Fibroblast of gingiva (primary cell): ENCODE data around the gene DLGAP5.

ENCODE experiments used
- DNase-seq: peaks from one replicate; pipeline ENCODE4 v3.0.0-alpha.2; 2011; ENCODE audit warnings: low read depth

DLGAP5 gene

DNA sequence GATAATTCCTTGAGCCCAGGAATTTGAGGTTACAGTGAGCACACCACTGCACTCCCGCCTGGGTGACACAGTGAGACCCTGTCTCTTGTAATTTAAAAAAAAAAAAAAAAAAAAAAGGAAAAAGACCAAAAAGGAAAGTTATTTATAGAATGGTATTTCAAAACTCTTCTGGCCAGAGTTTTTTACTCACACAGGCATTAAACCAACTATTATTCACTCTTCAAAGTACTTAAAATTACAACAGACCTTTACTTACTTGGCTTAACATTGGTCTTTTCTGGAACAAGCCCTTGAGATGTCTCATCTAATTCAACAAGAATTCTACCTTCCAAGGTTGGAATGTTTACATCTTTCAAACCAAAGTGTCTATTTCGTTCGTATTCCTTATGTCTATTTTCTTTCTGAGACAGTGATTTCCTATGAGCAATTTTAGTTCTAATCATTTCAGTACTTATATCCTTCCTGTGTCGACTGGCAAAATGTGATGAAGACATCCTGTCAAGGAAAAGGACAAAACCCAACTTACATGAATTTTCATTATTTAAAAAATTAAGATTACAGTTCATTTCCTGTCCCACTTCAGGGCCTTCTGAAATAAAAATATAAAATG, 2.6 kb downstream of the DLGAP5 start:
- peak; percentile 8 for DNase-seq

DNA sequence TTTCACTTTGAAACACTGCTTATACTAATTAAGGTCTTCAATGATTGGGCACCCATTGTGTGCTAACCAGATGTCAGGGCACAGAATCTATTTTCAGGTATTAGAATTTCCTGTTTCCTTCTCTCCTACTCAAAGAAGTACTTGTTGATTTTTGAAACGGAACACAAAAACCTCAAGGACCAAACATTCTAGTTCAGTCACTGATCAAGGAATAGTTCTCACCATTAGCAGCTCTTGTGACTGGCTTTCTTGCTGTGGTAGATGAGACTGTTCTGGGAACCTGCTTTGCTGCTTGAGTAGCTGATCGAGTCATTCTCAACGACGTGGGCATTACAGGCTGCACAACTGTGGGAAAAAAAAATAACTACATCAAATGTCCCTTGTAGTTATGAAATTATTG, 11.0 kb downstream of the DLGAP5 start:
- DNase-seq = peak; percentile 18

DNA sequence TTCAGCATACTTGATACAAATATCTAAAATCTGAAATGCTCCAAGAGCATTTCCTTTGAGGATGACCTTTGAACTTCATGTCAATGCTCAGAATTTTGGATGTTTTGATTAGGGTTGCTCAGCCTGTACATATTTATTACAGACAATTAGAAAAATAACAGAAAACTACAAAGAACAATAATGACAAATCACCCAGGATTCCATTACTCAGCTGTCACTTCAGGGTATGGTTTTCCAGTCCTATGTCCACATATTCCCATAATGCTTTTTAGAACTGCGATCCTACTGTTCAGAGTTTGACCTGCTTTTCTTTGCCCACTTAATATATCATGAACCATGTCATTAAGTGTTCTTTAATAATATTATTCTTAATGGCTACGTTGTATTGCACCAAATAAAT, 11.4 kb downstream of the DLGAP5 start:
- DNase-seq = no peak

DNA sequence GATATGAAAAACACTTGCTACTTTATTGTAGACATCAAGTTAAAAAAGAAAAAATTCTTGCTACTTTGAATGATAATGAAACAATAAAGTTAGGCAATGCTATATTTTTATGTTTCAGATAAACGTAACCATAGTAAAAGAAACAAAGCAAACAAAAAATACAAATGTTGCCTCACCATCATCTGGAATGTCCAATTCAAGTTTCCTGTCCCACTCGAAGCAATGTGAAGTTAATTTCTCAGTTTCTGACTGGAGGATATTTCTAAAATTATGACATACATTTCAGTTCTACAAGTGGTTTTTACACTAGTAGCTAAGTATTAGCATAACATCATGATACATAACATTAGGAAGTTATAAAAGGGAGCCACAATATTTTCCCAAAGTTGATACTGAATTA, 20.9 kb downstream of the DLGAP5 start:
- peak; percentile 68 for DNase-seq

GRCh38 chr14:55160989-55161388, 30.4 kb downstream of the DLGAP5 start:
- DNase-seq = peak; percentile 26

DNA sequence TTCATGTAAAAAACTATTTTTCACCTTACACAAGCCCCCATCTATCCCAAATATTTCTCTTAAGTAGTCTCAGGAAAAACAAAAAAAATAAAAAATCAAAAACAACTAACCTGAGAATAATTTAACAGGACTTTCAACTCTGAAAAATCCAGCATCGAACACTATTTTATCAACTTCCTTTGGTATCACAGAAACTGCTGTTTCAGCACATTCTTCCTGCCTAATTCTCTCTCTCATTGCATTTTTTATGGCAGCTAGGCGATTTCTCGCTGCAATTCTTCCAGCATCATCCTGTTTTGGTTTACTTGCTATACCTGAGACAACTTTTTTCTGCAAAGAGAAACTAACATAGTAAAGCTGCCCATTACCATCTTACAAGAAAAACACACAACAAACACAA, 33.0 kb downstream of the DLGAP5 start:
- DNase-seq = no peak

DNA sequence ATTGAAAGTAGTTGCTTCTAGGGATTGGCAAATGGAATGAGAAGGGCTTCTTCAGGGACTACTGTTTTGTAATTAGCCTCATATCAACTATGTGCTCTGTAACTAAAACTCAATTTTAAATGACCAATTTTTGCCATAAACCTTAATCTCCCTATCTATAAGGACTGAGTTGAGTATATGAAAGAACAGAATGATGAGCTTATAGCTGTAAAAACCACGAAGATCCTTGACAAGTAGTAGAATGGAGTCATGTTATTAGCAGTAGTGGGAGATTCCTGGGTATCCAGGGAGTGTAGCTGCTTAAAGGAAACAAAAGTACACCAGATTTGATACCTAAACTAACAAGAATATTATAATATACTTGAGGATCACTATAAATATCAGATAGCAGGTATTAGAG, 34.3 kb downstream of the DLGAP5 start:
- DNase-seq = no peak

GRCh38 chr14:55153951-55154350, 37.4 kb downstream of the DLGAP5 start:
- DNase-seq = no peak

- peak; percentile 69 for DNase-seq
Measured at GRCh38 chr14:55152052-55152753, 39.2 kb downstream of the DLGAP5 start.

GRCh38 chr14:55151601-55152000, 39.8 kb downstream of the DLGAP5 start:
- DNase-seq = peak; percentile 8

- DNase-seq = no peak
Measured at GRCh38 chr14:55146425-55146824, 45.0 kb downstream of the DLGAP5 start.

GRCh38 chr14:55142466-55142865, 48.9 kb downstream of the DLGAP5 start:
- DNase-seq = no peak

DNA sequence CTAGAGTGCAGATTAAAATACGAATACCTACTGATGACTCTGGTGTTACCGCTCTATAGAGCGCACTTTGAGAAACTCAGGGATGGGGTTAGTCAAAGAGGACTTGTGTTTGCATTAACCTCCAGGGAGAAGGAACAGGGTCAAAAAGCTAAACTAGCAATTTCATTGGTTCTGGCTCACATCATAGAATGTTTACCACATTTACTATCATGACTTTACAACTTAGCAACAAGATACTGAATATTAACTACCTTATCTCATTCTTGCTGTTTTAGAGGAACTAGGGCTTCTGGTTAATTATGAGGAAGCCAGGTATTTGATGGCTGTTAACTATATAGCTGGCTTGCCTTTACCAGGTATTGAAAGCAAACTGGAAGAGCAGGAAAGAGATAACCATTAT, 49.6 kb downstream of the DLGAP5 start:
- no peak for DNase-seq

GRCh38 chr14:55139696-55140509, 51.5 kb downstream of the DLGAP5 start:
- no peak for DNase-seq

DNA sequence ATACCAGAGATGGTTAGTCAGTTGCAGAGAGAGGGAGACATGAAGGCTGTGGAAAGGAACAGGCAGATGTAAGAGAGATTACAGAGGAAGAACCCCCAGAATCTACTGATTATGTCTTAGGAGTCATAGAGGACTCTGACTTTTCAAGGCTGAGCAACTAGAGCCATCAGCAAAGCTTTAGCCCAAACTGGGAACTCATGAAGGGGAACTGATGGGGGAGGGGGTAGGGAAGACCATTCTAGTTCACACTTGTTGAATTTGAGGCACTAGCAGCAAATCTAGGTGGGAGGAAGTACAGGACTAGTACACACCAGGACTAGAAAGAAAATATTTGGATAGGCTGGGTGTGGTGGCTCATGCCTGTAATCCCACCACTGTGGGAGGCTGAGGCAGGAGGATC, 52.2 kb downstream of the DLGAP5 start:
- no peak for DNase-seq

GRCh38 chr14:55138091-55138490, 53.3 kb downstream of the DLGAP5 start:
- DNase-seq = no peak

- DNase-seq = peak; percentile 79
Measured at GRCh38 chr14:55136885-55137786, 54.2 kb downstream of the DLGAP5 start.

DNA sequence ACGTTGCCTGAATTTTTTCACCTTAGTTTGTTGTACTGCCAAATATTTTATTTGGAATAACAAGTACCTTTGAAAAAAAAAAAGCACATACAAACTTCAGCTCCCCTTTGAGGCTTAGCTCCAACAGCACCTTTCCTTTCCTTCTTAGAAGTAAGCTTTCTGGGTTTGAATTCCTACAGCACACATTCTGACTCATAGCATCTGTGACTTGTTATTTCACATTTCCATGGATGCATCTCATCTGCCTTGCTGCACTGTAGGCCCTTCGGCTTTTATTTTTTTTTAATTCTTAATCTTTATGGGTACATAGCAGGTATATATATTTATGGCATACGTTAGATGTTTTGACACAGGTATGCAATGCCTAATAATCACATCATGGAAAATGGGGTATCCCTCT, 55.1 kb downstream of the DLGAP5 start:
- DNase-seq = peak; percentile 46

- peak; percentile 76 for DNase-seq
Measured at GRCh38 chr14:55133416-55133815, 58.0 kb downstream of the DLGAP5 start.

DNA sequence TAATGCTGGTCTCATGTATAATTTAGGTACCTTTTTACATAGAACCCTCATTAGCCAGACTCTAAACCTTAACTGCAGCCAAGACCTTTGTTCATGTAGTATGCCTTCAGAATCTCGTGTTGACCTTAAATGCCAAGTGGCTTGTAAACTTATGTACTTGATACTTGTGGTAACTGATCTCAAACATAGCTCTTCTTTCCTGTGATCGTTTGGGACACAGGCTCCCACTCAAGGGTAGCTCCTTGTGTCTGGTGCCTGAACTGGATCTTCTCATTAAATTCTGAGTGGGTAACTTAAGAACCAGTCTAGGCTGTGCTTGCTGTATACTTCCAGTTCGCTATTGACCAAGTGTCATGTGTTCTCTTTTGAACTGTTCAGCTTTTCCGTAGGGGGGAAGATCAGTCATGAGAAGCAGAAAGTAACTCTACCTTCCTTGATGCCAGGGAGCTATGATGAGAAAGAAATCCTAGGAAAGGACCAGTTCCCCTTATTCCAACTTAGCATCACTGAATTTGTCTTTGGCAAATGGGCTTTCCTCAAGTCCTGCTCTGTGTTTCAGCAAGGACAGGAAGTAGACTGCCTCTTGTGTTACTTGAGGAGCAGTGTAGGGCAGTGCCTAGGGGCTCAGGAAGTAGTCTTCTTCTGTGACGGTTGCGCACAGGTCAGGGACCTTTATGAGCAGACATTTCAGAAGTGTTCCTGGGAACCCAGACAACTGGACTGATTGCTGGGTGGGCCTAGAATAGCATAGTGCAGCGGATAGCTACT, 59.8 kb downstream of the DLGAP5 start:
- DNase-seq = peak; percentile 60

GRCh38 chr14:55130196-55130550, 61.2 kb downstream of the DLGAP5 start:
- DNase-seq = peak; percentile 52
